SH-SY5Y (cell line): ENCODE measurements around the gene MYO1B.

ENCODE experiments used
- GATA2 ChIP-seq: IDR thresholded peaks from 2 replicates; pipeline ENCODE4 v1.6.1; 2011; ENCODE audit warnings: mild to moderate bottlenecking, low read depth, low read length
- GATA3 ChIP-seq: IDR thresholded peaks from 2 replicates; pipeline ENCODE4 v1.6.1; 2011; ENCODE audit warnings: low read depth, mild to moderate bottlenecking, low read length, moderate library complexity

- TF ChIP-seq GATA2 (no peak), GATA3 (no peak)
Observed at GRCh38 chr2:191299866-191300265, 54.7 kb downstream of the MYO1B start.
